Dendritic cell treated with granulocyte-macrophage colony-stimulating factor and Interleukin-4, amounts not matched to agents 40 ng/mL and 50 ng/mL, for 4 days (primary cell): ENCODE data around the gene ALPK3.

Source experiments
- H3K27ac Mint-ChIP-seq: one replicate; pipeline ENCODE4 v1.8.0; 2022; ENCODE audit warnings: mild to moderate bottlenecking, mixed read lengths
- H3K27me3 Mint-ChIP-seq: one replicate; pipeline ENCODE4 v1.8.0; 2022; ENCODE audit warnings: mild to moderate bottlenecking, mixed read lengths
- H3K36me3 Mint-ChIP-seq: one replicate; pipeline ENCODE4 v1.8.0; 2022; ENCODE audit warnings: low read depth, mixed read lengths
- H3K4me1 Mint-ChIP-seq: one replicate; pipeline ENCODE4 v1.8.0; 2022; ENCODE audit warnings: low read depth, mixed read lengths
- H3K4me3 Mint-ChIP-seq: one replicate; pipeline ENCODE4 v1.8.0; 2022; ENCODE audit warnings: mild to moderate bottlenecking, moderate library complexity, mixed read lengths
- H3K9me3 Mint-ChIP-seq: one replicate; pipeline ENCODE4 v1.8.0; 2022; ENCODE audit warnings: mixed read lengths
- intact Hi-C: fragments of 100-400 bp; cut with micrococcal nuclease; formaldehyde crosslinking; loops from one replicate; pipeline ENCODE4 v1.15.0; 2022

Gene ALPK3

DNA sequence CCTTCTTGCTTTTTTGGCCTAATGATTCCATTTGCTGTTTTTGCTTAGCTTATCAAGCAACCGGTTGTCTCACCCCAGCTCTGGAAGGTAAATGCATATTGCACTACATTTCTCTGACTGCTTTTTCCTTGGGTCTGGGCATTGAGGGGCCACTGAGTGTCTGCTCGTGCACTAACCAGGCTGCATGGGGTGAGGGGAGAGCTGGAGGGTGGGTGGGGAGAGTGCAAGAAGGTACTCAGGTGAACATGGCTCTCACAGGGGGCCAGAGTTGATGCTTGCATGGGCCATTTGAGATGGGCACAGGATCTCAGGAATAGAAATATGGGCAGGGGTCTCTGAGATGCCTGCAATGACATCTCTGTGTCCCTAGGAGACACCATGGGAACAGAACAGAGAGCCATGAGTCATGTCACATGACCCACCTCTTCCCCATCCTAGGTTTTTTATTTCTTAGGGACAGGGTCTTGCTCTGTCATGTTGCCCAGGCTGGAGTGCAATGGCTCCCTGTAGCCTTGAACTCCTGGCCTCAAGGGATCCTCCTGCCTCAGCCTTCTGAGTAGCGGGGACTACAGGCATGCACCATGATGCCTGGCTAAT, 6.2 kb downstream of the ALPK3 start:
- Mint-ChIP-seq H3K27me3 (peaks cover 1% of the 10 kb centered on the region), H3K4me1 (peaks cover under 1% of the 10 kb centered on the region), H3K27ac (no peak overlapping the region), H3K36me3 (no peaks in the 10 kb centered on the region), H3K9me3 (no peaks in the 10 kb centered on the region), H3K4me3 (no peak overlapping the region)
- intact Hi-C loops = no loop called here

DNA sequence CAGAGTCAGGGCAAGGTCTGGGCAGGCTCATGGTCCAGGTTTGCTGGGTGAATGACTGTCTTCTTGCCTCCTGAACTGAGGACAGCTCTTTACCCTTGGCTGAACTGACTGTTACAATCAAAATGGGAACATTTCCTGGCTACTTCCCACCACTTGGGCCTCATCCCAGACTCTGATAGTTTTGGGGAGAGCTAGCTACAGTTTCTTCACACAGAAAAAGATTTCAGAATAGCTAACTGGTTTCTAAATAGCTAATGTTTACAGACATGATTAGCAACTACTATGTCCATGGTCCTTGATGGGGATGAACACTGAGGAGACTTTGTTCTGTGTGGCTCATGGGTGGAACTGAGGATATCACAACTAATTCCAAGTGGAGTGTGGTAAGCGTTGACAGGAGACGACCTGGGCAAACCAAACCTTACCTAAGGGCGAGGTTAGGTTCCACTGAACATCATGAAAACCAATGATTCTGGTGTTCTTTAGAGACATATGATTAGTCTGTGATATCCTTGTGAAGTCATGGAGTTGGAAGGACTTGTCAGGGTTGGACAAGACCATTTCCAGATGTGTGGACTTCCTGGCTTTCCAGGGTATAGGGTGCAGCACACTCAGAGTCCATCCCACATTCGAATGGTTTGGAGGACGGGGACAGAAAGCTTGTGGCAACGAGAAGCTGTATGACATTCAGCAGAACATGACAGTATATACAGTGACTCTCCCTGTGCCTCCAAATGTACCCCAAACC, 7.3 kb downstream of the ALPK3 start:
- Mint-ChIP-seq H3K4me3 (no peak overlapping the region), H3K36me3 (no peaks in the 10 kb centered on the region), H3K27ac (no peak overlapping the region)

DNA sequence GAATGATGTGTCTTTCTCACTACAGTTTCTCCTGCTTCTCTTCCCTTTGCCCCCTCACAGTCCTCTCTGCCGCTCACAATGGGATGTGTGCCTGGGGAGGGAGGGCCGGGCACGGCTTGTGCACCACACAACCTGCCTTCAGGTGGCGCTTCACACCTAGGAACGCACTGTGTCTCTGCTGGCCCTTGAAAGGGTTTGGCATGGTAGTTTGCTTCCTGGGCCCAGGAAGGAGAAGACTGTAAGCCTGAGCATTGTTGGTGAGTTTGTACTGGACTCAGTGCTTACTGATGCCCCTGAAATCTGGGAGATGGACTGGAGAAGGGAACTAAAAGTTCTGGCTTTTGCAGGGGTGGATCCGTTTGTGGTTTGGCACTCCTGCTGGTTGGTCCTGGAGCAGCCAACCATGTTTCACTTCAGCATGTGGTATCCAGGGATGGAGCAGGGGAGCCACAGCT, 9.2 kb downstream of the ALPK3 start:
- Mint-ChIP-seq H3K27ac (no peak overlapping the region), H3K27me3 (no peaks in the 10 kb centered on the region), H3K4me3 (no peak overlapping the region), H3K36me3 (no peaks in the 10 kb centered on the region), H3K4me1 (no peaks in the 10 kb centered on the region), H3K9me3 (no peaks in the 10 kb centered on the region)
- intact Hi-C loops = no loop called here

More for the DNA sequence above, 7.3 kb downstream of the ALPK3 start:
- Mint-ChIP-seq H3K9me3 (no peaks in the 10 kb centered on the region), H3K27me3 (no peaks in the 10 kb centered on the region), H3K4me1 (no peaks in the 10 kb centered on the region)
- intact Hi-C loops = no loop called here

DNA sequence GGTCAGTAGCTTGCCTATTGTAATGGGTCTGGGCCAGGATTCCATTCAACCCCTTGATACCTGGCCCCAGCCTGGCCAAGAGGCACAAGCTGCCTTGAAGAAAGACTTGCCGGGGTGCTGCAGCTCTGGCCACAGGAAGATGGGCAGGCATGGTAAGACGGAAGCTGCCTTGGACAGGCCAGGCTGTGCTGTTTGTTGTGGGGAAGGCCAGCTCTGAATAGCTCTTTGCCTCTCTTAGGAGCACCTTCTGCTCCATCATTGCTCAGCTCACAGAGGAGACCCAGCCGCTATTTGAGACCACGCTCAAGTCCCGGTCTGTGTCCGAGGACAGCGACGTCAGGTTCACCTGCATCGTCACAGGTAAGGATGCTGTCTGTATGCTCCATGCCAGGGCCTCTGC, 10.1 kb downstream of the ALPK3 start:
- no peaks in the 10 kb centered on the region for H3K27me3 Mint-ChIP-seq
- H3K4me3 Mint-ChIP-seq = no peak overlapping the region
- no peaks in the 10 kb centered on the region for H3K4me1 Mint-ChIP-seq

DNA sequence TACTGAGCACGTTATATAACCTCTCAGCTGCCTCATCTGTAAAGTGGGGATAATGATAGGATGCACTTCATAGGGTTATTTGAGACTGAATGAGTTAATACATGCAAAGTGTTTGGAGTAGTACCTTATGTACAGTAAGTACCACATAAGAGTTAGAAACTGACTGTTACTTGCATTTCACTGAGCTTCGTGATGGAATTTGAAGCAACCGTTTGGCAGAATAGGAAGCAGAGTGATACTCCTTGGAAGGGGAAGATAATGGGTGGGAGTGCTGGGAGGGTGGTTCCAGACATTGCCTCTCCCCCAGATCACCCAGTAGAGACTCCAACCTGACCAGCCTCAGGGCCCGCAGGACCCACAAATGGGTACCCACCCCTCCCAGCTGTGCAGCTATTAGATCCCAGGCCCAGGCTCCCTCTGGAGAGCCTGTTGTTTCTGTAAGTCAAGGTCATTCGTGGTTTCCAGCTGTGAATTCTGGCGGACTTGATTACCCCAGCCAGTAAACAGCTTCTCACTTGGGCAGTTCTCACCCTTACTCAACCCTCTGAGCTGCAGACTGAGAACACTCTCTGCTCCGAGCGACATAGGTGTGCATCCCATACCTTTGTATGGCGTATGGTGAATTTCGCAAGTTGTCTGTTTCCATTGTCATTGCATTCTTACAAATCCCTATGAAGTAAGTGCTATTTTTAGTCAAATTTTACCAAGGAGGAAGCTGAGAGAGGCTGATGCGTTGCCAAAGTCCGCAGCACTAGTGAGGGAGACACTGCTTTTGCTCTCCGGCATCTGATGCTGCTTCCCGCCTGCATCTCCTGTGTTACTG, 11.1 kb downstream of the ALPK3 start:
- H3K4me1 Mint-ChIP-seq = peaks cover 2% of the 10 kb centered on the region
- no peaks in the 10 kb centered on the region for H3K9me3 Mint-ChIP-seq
- H3K27ac Mint-ChIP-seq = no peak overlapping the region
- intact Hi-C loops = no loop called here
- no peaks in the 10 kb centered on the region for H3K27me3 Mint-ChIP-seq
- H3K4me3 Mint-ChIP-seq = no peak overlapping the region
- H3K36me3 Mint-ChIP-seq = no peaks in the 10 kb centered on the region

More for the DNA sequence above, 10.1 kb downstream of the ALPK3 start:
- intact Hi-C loops = no loop called here
- Mint-ChIP-seq H3K9me3 (no peaks in the 10 kb centered on the region), H3K36me3 (no peaks in the 10 kb centered on the region), H3K27ac (no peak overlapping the region)

DNA sequence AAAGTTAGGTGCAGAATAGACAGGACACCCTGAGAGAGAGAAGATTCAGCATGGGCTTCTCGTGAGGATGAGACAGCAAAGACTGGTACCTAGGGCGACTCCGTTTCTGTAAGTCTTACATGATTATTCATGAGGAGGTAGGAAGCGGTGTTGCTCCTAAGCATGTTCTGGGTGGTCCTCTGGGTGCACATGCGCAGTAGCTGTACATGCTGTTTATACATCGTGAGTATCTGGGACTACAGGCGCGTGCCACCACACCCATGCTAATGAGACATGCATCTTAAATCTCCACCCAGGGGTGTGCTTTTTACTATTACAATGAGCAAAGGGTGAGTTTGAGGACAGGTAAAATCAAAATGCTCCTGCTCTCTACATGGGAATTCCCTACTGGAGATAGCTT, 12.3 kb downstream of the ALPK3 start:
- no peaks in the 10 kb centered on the region for H3K36me3 Mint-ChIP-seq
- no peak overlapping the region for H3K27ac Mint-ChIP-seq
- intact Hi-C loops = no loop called here
- H3K4me3 Mint-ChIP-seq = no peak overlapping the region
- H3K4me1 Mint-ChIP-seq = peaks cover 8% of the 10 kb centered on the region
- H3K9me3 Mint-ChIP-seq = no peaks in the 10 kb centered on the region
- no peaks in the 10 kb centered on the region for H3K27me3 Mint-ChIP-seq

DNA sequence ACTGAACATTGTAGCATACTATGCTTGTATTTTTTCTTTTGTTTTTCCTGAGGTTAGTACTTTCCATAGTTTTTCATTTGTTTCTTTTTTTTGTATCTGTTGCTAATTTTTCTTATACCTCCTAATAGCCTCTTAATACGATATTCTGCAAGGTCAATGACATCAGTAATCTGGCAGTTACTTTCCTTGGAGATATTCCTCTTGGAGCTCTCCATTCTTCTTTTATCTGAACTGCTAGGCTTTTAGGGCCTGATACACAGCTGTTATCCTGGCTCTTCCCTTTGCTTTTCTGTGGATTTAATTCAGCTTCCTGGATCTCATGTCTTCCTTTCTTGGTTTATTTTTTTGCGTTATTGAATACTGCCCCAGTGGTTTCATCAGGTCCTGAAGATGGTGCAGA, 12.9 kb downstream of the ALPK3 start:
- Mint-ChIP-seq H3K27me3 (no peaks in the 10 kb centered on the region), H3K36me3 (no peaks in the 10 kb centered on the region), H3K4me1 (peaks cover 8% of the 10 kb centered on the region), H3K4me3 (no peak overlapping the region), H3K9me3 (no peaks in the 10 kb centered on the region), H3K27ac (no peak overlapping the region)
- intact Hi-C loops = no loop called here

DNA sequence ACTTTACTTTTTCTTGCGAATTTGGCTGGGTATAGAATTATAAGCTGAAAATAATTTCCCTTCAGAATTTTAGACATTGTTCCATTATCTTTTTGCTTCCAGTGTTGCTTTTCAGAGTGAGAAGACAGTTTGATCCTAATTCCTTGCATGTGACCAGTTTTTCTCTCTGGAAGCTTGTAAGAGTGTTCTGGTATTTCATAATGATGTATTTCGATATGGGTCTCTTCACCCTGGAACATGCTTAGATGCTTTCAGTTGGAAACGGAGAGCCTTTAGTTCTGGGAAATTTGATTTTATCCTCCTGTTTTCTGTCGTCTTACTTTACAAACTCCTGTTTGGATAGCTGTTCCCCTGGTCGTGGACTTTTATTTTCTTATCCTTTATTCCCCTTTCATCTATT, 13.9 kb downstream of the ALPK3 start:
- intact Hi-C loops = no loop called here
- no peak overlapping the region for H3K4me3 Mint-ChIP-seq
- H3K27ac Mint-ChIP-seq = no peak overlapping the region
- H3K27me3 Mint-ChIP-seq = no peaks in the 10 kb centered on the region
- no peaks in the 10 kb centered on the region for H3K36me3 Mint-ChIP-seq
- H3K9me3 Mint-ChIP-seq = no peaks in the 10 kb centered on the region
- peaks cover 8% of the 10 kb centered on the region for H3K4me1 Mint-ChIP-seq

DNA sequence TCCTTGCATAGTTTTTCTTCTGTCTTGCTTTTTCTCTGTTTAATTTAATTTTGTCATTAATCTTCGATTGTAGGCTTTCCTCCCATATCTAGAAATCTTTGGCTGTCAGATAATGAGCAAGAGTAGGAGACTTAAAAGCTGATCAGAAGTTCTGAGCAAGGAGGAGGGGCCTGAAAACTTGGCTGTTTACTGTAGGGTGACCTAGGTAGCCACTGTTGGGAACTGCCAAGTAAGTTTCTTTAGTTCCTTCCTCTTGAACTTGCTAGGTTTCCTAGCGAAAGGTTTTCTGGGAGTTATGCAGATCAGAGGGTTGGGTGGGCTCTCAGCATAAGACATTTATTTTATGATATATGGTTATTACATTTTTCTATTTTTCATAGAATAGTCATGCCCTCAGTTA, 14.5 kb downstream of the ALPK3 start:
- Mint-ChIP-seq H3K36me3 (no peaks in the 10 kb centered on the region), H3K27ac (no peak overlapping the region), H3K4me1 (peaks cover 9% of the 10 kb centered on the region), H3K27me3 (no peaks in the 10 kb centered on the region), H3K9me3 (no peaks in the 10 kb centered on the region), H3K4me3 (no peak overlapping the region)
- intact Hi-C loops = no loop called here

DNA sequence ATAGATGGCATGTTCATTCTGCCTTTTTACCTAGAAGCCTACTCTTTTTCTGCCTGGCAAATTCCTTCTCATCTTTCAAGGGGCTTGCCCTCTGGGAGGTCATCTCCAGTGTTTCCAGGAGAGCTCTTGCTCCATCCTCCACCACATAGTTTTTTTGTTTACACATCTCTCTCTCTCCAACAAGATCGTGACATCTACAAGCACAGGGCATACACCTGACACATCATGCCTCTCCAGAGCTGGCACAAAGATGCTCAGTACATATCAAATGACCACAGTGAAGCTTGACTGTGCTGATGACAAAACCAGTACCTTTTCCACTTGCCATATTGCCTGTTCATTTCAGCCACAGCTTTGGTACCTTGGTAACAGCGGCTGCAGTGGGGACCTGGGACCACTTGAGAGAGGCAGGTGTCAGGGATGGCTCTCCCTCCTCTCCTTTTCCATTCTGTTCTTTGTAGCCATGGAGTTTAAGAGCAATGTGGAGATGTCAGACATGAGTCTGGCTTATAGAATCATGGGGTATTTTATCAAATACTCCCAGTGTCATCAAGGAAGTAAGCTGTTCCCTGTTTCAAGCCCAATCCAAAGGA, 15.4 kb downstream of the ALPK3 start:
- Mint-ChIP-seq H3K27me3 (no peaks in the 10 kb centered on the region), H3K27ac (no peak overlapping the region), H3K36me3 (no peaks in the 10 kb centered on the region), H3K4me3 (no peak overlapping the region), H3K9me3 (no peaks in the 10 kb centered on the region), H3K4me1 (peaks cover 14% of the 10 kb centered on the region)
- intact Hi-C loops = no loop called here

DNA sequence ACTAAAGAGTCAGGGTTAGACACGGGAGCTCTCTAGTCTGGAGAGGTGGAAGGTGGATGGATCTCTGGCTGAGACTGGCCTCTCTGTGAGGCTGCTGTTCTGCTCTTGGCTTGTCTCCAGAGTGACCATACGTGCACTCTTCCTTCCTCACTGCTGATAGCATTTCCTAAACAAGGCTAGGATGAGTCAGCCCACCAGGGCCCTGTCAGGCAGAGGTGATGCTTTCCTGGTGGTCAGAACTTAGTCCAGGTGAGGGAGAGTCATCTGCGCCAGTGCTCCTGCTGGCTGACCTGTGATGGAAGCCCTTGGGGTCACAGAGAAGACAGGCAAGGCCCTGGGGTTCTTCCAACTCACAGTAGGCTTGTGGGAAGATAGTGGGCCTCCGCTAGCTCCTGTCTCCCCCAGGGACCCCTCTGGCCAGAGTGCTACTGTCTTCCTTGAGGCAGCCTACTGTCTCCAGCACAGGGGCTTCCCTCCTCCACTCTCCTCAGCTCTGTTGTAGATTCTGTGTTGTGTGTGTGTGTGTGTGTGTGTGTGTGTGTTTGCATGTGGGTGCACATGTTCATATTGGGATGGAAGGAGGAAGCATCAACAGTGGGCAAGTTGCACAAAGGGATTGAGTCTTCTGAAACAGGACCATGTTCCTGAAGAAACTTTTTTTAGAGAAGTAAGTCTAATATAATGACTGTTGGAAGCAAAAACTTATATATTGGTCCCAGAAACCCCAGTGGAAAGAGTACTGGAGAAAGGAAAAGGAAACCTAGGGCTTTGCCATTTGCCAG, 16.5 kb downstream of the ALPK3 start:
- Mint-ChIP-seq H3K27me3 (no peaks in the 10 kb centered on the region), H3K36me3 (no peaks in the 10 kb centered on the region), H3K9me3 (no peaks in the 10 kb centered on the region), H3K27ac (no peak overlapping the region), H3K4me3 (no peak overlapping the region), H3K4me1 (peaks cover 14% of the 10 kb centered on the region)
- intact Hi-C loops = no loop called here

DNA sequence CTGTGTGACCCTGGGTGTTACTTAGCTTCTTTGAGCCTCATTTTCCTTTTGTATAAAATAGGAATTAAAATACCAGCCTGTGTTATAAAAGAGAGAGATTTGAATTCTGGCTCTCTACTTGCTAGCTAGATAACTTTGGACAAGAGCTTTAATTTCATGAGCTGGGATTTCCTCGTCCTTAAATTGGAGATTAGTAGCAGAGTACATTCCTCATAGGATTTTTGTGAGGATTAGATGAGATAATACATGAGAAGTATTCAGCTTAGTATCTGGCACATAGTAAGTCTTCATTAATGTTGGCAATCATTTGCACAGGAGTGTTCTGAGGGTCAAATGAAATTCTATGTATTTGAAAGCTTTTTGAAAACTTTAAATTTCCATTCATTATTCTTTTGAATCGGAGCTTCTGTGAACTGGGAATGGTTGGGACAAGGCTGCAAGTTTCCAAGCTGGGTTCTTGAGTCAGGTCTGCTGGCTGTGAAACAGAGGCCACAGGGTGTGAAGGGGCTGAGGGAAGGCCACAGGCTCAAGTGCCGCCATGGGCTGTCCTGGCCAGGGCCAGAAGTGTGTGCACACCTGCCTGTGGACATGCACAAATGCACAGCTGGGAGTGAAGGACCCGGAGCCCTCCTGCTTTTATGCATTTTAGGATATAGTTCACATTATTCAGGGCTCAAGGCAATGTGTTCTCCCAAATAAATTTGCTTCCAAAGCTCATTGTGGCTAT, 17.2 kb downstream of the ALPK3 start:
- intact Hi-C loops = no loop called here
- no peak overlapping the region for H3K27ac Mint-ChIP-seq
- H3K4me1 Mint-ChIP-seq = peaks cover 14% of the 10 kb centered on the region
- no peaks in the 10 kb centered on the region for H3K27me3 Mint-ChIP-seq
- no peaks in the 10 kb centered on the region for H3K9me3 Mint-ChIP-seq
- H3K36me3 Mint-ChIP-seq = no peaks in the 10 kb centered on the region
- no peak overlapping the region for H3K4me3 Mint-ChIP-seq

DNA sequence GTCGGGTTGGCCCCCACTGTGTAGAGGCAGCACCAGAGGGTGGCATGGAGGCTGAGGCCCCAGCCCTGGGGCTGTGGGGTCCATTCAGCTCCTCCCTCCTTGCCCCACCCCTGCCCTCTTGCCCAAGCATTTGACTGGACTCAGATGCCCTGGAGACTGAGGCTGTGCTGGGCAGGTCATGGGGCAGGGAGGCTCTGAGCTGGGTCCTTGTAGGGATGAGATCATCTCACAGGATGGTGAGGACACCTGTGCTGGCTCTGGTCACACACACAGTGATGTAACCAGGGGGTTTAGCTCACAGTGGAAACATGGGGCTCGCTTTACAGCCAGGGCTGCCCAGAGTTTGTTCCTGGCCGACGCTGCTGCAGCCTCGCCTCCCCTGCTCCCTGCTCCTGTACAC, 17.8 kb downstream of the ALPK3 start:
- Mint-ChIP-seq H3K4me3 (no peak overlapping the region), H3K9me3 (no peaks in the 10 kb centered on the region), H3K27ac (no peak overlapping the region), H3K36me3 (no peaks in the 10 kb centered on the region), H3K4me1 (peaks cover 14% of the 10 kb centered on the region), H3K27me3 (no peaks in the 10 kb centered on the region)
- intact Hi-C loops = no loop called here
